Erythroblast (primary cell): ENCODE results near the gene HARS2.

Source experiments
- GATA1 ChIP-seq: IDR thresholded peaks from 2 replicates; pipeline ENCODE4 v1.6.1; 2011; ENCODE audit warnings: low read depth, mild to moderate bottlenecking, control low read depth, low read length, moderate library complexity
- POLR2A ChIP-seq: IDR thresholded peaks from 2 replicates; pipeline ENCODE4 v1.6.1; 2011; ENCODE audit warnings: mild to moderate bottlenecking, low read length

- no peak for TF ChIP-seq POLR2A
- TF ChIP-seq GATA1, result no peak
Measured at GRCh38 chr5:140733098-140733497, 41.8 kb downstream of the HARS2 start.
